DLD1 (cell line): ENCODE measurements around the gene CFAP54.
"Not testable (repeated sequence)": the region's sequence is repeated elsewhere in the genome, so short reads cannot be mapped to it uniquely, and the experiment has no call there.

Source experiments
- in situ Hi-C: cut with HindIII; loops from 2 replicates; pipeline ENCODE4 v1.10.0; 2017; ENCODE audit warnings: low sequenced_read_pairs

The CFAP54 gene

GRCh38 chr12:96604374-96604773 lies 115.0 kb downstream of the CFAP54 start:
- in situ Hi-C loops = not testable (repeated sequence)

DNA sequence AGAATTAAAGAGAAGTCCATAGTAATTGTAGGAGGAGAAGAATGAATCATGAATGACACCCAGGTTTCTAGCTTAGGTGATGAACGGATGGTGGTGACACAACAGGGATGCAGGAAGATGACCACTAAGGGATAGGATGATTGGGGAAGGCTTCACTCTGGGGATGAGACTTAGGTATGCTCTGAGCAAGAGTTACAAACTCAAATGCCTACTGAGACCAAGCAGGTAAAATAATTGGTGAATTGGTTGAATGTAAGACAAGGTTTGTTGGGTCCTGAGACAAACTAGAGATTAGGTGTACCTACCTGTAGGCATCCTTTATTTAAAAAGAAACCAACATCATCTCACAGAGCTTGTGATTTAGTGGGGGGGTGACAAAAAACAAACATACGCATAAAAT lies 116.3 kb downstream of the CFAP54 start:
- in situ Hi-C loops = no loop called here

DNA sequence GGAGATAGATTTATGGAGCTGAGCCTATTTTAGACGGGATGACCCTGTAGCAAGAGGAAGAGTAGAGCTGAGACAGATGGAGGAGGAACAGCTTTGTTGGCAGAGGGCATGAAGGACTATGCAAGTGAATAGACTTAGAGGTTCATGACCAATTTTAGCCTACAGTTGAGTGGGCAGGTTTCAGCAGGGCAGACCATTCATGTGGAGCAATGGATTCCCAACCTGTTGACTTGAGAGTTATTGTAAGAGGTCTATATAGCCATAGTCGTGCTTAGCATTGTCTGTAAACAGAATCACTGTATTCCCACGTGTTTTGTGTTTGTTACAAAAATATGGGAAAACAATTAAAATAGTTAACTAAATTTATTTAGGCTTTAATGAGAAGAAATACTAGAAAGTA lies 116.8 kb downstream of the CFAP54 start:
- in situ Hi-C loops = no loop called here

- in situ Hi-C loops = no loop called here
Measured at GRCh38 chr12:96606644-96607043, 117.3 kb downstream of the CFAP54 start.

GRCh38 chr12:96617178-96617577 lies 127.8 kb downstream of the CFAP54 start:
- in situ Hi-C loops = no loop called here

DNA sequence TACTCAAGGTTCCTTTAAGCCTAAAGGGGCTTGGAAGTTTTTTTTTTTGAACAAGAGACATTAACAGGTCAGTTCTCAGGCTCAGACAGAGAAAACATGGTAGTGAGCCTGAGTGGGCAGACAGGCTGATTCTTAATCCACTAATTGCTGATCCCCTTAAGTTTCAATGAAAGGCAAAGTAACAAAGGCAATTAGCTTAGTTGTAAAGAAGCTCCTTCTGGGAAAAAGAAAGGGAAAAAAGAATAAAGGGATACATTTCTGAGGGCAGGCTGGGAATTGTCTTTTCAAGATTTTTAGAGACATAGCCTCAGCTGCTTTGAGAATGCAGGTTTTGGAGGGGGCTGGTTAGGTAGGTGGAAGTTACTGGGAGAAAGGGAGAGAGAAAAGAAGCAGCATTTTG lies 133.8 kb downstream of the CFAP54 start:
- in situ Hi-C loops = no loop called here

DNA sequence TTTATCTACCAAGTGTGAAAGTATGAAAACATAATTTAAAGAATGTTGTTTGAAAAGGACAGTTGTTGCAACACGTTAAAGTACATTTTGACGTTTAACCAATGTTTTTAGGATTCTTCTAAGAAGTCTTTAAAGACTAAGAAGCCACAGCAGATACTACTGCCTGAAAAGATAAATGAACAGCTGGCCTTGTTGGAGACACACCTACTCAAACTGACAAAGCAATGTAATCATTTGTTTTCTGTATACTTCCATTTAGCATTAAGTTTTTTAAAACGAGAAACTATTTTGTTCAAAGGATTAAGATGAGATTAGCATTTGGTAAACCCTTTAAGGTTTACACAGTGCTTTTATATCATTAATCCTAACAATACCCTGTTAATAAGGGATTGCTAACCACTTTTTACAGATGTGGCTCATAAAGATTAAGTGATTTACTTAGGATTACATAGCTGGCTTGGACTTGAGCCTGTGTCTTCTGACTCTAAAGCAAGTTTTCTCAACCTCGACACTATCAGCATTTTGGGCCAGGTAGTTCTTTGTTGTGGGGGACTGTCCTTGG lies 134.4 kb downstream of the CFAP54 start:
- in situ Hi-C loops = no loop called here

- in situ Hi-C loops = no loop called here
Measured at GRCh38 chr12:96635844-96636243, 146.5 kb downstream of the CFAP54 start.

DNA sequence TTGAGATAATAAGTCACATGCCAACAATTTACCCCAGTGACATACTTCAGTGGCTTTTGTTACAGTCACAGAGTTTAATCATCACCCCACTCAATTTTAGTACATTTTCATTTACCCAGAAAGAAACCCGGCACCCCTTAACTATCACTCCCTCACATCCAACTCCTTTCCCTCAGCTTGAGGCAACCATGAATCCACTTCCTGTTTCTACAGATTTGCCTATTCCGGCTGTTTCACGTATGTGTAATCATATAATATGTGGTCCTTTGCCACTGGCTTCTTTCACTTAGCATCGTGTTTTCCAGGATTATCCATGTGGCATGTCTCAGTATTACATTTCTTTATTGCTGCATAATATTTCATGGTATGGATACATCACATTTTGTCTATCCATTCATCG lies 147.5 kb downstream of the CFAP54 start:
- in situ Hi-C loops = no loop called here

- in situ Hi-C loops = no loop called here
Measured at GRCh38 chr12:96648923-96649322, 159.5 kb downstream of the CFAP54 start.

- in situ Hi-C loops = no loop called here
Measured at GRCh38 chr12:96652870-96653269, 163.5 kb downstream of the CFAP54 start.

DNA sequence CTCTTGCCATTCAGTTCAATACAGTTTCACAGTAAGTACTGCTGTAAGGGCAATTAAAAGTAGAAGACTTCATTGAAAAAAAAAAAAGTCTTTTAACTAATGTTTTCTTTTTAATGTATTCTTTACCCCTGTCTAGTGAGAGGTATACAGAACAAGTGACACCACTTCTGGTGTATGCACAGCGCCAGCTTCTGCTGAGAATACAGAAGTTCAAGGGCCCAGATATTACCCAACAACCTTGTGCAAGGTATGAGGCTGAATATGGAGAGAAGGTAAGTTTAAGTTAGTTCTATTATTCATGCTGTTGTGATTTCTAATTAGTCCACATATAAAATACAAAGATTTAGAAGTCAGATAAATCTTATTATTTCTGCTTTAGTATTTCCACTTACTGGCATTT lies 168.7 kb downstream of the CFAP54 start:
- in situ Hi-C loops = no loop called here

DNA sequence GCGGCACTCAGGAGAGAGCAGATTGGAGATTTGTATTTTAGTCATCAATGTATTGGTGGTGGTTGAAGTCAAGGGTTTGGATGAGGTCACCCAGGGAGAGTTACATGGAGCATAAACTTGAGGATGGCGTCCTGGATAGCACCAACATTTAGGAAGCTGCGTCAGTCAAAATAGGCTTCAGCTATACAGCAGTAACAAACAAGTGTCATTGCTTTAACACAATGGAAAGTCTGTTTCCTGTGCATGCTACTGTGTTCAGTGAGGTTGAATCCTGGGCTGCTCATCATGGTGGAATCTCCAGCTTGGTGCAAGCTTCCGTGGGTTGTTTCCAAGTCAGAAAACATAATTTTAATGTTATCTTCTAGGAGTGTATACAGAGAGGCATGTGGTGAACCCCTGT lies 180.4 kb downstream of the CFAP54 start:
- in situ Hi-C loops = no loop called here

DNA sequence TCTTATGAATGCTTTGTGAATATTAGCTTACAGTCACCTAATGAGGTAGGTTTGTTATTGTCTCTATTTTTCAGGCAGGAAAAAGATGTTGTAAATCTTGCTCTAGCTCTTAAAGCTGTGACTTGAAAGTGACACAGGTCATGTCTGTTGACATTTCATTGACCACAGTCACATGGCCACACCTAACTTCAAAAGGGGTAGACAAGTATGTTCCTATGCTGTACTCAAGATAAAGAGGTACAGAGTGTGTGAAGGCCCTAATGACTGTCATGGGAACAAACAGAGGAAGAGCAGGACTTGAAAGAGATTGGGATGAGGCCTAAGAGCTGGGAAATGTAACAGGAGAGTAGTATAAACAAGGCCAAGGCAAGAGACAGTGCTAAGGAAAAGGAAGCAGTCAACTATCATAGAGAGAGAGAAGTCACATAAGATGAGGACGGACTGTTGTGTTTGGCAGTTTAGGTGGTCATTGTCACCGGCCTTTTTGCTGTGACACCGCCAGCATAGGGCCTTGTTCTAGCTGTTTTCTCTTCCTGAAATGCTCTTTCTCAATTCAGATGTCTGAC lies 181.0 kb downstream of the CFAP54 start:
- in situ Hi-C loops = no loop called here

GRCh38 chr12:96675519-96675918 lies 186.1 kb downstream of the CFAP54 start:
- in situ Hi-C loops = not testable (repeated sequence)

GRCh38 chr12:96677363-96677762 lies 188.0 kb downstream of the CFAP54 start:
- in situ Hi-C loops = no loop called here

- in situ Hi-C loops = no loop called here
Measured at GRCh38 chr12:96687719-96688118, 198.3 kb downstream of the CFAP54 start.

GRCh38 chr12:96698521-96698920 lies 209.1 kb downstream of the CFAP54 start:
- in situ Hi-C loops = no loop called here

DNA sequence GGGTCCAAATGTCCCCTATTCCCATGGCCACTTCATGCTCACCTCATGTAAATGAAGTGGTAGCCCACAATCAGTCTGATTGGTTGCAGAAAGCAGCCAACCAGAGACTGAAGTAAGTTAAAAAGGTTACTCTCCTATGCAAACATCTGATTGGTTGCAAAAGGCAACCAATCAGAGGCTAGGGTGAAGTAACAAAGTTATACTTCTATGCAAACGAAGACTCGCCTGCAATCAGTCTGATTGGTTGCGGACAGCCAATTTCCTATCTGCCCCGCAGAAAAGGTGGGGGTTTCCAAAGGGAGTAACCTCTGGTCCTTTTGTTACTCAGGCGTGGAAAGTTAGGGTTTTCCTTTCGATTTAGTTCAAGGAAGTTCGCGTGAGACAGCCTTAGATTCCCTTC lies 209.6 kb downstream of the CFAP54 start:
- in situ Hi-C loops = no loop called here

- in situ Hi-C loops = no loop called here
Measured at GRCh38 chr12:96701856-96702255, 212.5 kb downstream of the CFAP54 start.

DNA sequence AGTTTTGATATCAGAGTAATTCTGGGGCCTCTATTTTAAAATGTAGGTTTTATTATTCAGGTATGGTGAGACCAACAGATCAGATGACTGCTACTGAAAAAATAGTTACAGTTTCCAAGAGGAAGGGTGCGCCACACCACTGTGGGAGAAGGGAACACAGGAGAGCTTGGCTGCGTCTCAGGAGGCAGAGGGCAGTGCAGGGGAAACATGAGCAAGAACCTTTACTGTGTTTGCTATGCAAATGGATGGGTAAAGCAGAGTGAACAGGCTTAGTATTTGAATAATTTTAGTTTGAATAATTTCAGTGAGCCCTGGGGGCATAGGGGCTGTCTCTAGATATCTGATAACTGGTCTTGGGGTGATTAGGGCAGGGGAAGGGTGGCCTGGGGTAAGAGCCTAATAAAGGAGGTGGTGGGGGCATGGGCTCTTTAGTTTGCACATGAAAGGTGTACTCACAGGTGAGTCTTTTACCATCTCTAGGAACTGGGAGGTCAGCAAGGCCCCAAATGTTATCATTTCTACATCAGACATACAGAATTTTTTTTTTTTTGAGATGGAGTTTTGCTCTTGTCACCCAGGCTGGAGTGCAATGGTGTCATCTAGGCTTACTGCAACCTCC lies 220.9 kb downstream of the CFAP54 start:
- in situ Hi-C loops = no loop called here

GRCh38 chr12:96711364-96711763 lies 222.0 kb downstream of the CFAP54 start:
- in situ Hi-C loops = no loop called here

DNA sequence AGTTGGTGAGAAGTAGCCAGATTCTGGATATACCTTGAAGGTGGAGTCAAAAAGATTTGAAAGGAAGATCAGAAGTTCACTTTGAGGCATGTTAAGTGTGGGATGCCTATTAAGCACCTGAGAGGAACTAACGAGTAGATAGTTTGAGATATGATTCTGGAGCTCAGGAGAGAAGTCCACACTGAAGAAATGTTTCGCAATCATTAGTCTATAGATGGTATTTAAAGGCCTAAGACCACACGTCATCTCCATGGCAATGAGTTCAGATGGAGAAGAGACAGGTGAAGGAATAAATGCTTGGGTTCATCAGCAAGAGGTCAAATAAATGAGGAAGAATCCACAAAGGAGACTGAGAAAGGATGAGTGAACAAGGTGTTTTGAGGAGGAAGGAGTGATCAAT lies 224.8 kb downstream of the CFAP54 start:
- in situ Hi-C loops = no loop called here
